GM21360 (cell line): Measurements from ENCODE around the gene GRM4.
"Not testable (repeated sequence)": the region's sequence is repeated elsewhere in the genome, so short reads cannot be mapped to it uniquely, and the experiment has no call there.

Experiments
- ATAC-seq: cut with Tn5 transposase; IDR thresholded peaks from one replicate; pipeline ENCODE4 v1.9.1; 2021; ENCODE audit warnings: mild to moderate bottlenecking, moderate library complexity; ENCODE audit not compliant: unreplicated experiment

The GRM4 gene

GRCh38 chr6:34146021-34146782, at the start of gene GRM4:
TSS of gene GRM4 (minus strand) at chr6:34146087. CDS start at chr6:34133496, 12,591 bp downstream.
- no peak for ATAC-seq

- ATAC-seq = no peak
These were observed 48.9 kb upstream of the GRM4 start for GRCh38 chr6:34194772-34195171.

GRCh38 chr6:34190504-34191122, 44.7 kb upstream of the GRM4 start:
- ATAC-seq = no peak

- ATAC-seq = no peak
These were observed 44.1 kb upstream of the GRM4 start for GRCh38 chr6:34189806-34190503.

GRCh38 chr6:34184726-34185125, 38.8 kb upstream of the GRM4 start:
- ATAC-seq = not testable (repeated sequence)

GRCh38 chr6:34182751-34183531, 37.1 kb upstream of the GRM4 start:
- no peak for ATAC-seq

- no peak for ATAC-seq
These were observed 36.0 kb upstream of the GRM4 start for GRCh38 chr6:34181908-34182307.

- ATAC-seq = no peak
These were observed 33.3 kb upstream of the GRM4 start for GRCh38 chr6:34179106-34179720.

GRCh38 chr6:34178357-34179105, 32.6 kb upstream of the GRM4 start:
- ATAC-seq = no peak

GRCh38 chr6:34177181-34177591, 31.3 kb upstream of the GRM4 start:
- ATAC-seq = no peak

GRCh38 chr6:34176261-34177031, 30.6 kb upstream of the GRM4 start:
- no peak for ATAC-seq

GRCh38 chr6:34174846-34175399, 29.0 kb upstream of the GRM4 start:
- no peak for ATAC-seq

- ATAC-seq = no peak
These were observed 27.3 kb upstream of the GRM4 start for GRCh38 chr6:34172961-34173775.

GRCh38 chr6:34170346-34170745, 24.5 kb upstream of the GRM4 start:
- ATAC-seq = no peak

GRCh38 chr6:34169897-34170296, 24.0 kb upstream of the GRM4 start:
- no peak for ATAC-seq

GRCh38 chr6:34161857-34162515, 16.1 kb upstream of the GRM4 start:
- ATAC-seq = no peak

- ATAC-seq = no peak
These were observed 14.0 kb upstream of the GRM4 start for GRCh38 chr6:34159844-34160243.

GRCh38 chr6:34158876-34159275, 13.0 kb upstream of the GRM4 start:
- no peak for ATAC-seq
